Measurements from ENCODE around the gene GGCX.

GGCX gene

DNA sequence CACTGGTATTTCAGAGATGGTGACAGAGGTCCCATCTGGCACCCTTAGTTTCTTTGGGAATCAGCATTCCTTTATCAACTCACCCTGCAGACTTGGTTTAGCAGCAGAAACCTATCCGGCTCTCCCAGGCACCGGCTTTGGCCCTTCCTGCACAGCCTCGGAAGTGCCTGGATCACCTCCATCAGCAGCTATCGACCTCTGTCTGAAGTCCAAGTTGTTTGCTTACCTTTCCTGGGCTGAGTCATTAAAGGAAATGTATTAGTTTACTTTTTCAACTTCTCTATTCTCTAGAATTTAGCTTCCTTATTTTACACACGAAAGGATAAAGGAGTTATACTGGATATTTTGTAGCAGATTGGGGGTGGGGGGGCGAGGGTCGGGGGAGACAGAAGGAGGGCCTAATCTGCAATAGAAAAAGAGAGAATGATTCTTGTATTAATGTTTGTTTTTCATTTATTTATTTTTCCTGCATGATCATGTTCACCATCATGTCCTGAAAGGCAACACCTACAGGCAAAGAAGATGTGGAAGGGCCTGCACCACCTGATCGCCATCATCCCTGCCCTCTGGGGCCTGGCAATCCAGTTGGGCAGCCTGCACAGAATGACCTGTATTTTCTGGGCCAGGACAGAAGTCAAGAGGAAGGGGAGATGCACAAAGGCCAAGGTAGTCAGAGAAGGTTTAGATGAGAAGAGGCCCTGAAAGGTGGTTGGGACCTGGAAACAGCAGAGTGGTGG, 44.5 kb downstream of the GGCX start:
- in situ Hi-C loops (cut with MboI; ENCODE audit: low sequenced_read_pairs, unreplicated experiment) = no loop called here
- DNase-seq (ENCODE audit: low spot score) = no peak
- TF ChIP-seq, protein P1, sequence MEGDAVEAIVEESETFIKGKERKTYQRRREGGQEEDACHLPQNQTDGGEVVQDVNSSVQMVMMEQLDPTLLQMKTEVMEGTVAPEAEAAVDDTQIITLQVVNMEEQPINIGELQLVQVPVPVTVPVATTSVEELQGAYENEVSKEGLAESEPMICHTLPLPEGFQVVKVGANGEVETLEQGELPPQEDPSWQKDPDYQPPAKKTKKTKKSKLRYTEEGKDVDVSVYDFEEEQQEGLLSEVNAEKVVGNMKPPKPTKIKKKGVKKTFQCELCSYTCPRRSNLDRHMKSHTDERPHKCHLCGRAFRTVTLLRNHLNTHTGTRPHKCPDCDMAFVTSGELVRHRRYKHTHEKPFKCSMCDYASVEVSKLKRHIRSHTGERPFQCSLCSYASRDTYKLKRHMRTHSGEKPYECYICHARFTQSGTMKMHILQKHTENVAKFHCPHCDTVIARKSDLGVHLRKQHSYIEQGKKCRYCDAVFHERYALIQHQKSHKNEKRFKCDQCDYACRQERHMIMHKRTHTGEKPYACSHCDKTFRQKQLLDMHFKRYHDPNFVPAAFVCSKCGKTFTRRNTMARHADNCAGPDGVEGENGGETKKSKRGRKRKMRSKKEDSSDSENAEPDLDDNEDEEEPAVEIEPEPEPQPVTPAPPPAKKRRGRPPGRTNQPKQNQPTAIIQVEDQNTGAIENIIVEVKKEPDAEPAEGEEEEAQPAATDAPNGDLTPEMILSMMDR (IDR thresholded peaks at IDR 0.05; ENCODE audit: borderline replicate concordance, control extremely low read depth, extremely low read depth, insufficient read depth, missing control alignments) = no peak

DNA sequence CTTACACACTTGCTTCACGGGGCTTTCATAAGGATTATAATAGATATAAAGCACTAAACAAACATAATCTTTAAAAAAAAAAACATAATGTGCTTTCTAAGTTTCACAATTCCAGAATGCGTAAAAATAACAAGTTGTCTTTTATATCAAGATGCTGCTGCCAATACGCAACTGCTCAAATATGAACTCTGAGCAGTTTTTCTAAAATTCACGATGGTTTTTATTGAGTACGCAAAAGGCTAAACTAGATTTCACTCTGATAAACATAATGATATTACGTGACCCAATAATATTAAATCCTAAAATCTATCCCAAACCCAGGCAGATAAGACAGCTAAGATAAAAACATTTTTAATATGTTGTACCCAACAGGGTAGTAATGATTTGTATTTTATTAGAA, 47.0 kb downstream of the GGCX start:
- in situ Hi-C loops (cut with MboI; ENCODE audit: low sequenced_read_pairs, unreplicated experiment) = no loop called here
- TF ChIP-seq, protein P1 (IDR thresholded peaks at IDR 0.05; ENCODE audit: borderline replicate concordance, control extremely low read depth, extremely low read depth, insufficient read depth, missing control alignments) = no peak
- DNase-seq (ENCODE audit: low spot score) = no peak

DNA sequence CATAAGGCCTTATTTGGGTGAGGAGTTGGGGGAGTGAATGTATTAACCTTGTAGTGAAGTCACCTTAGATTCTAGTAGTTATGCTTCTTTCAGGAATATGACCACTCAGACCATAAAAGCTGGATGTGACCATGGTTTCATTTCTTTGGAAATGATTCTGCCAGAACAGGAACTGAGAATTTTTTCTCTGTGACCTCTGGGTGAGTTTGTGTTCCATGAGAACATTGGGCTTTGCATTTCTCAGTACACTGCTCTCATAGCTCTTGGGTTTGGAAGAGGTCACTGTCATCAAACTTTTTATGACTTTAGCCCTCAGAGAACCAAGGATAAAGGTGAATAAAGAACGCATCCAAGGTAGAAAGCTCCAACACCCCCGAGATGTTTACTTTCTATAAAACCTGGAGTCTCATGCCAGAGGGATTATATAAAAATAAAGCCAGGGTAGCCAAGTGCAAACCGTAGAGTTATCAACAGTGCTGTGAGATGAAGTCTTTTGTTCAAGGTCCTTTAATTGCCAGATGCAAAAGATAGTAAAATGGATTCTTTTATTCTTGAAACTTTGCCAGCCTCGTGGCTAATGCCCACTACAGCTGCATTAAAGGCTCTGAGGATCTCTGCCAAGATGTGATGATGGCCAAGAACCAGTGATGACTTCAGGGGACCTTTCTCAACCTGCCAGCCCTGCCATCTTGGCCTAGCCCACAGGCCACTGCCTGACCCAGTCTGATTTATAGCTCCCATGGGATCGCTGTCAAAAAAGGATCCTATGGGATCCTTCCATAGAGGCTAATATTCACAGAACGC, 50.1 kb downstream of the GGCX start:
- no peak for DNase-seq (ENCODE audit: low spot score)
- in situ Hi-C loops (cut with MboI; ENCODE audit: low sequenced_read_pairs, unreplicated experiment) = no loop called here
- TF ChIP-seq, protein P1 (IDR thresholded peaks at IDR 0.05; ENCODE audit: borderline replicate concordance, control extremely low read depth, extremely low read depth, insufficient read depth, missing control alignments) = no peak

DNA sequence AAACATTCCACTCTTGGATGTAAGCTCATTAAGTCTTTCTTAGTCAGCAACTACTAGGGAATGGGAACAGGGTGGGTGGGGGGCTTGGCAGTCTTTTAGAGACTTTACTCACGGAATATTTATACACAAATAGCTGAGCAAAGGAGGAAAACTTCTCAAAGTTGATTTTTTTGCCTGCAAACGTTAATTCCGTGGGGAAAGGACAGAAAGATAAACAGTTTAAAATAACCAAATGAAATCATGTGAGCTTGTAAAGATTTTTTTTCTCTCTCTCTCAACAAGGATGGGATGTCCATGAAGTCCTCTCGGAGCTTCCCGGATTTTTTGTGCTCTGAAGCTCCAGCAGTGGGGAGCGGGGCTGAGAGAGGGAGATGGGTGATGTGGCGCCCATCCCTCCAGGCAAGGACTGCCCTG, 54.5 kb downstream of the GGCX start:
- DNase-seq (ENCODE audit: low spot score) = no peak
- TF ChIP-seq, protein P1 (IDR thresholded peaks at IDR 0.05; ENCODE audit: borderline replicate concordance, control extremely low read depth, extremely low read depth, insufficient read depth, missing control alignments) = no peak
- in situ Hi-C loops (cut with MboI; ENCODE audit: low sequenced_read_pairs, unreplicated experiment) = no loop called here

DNA sequence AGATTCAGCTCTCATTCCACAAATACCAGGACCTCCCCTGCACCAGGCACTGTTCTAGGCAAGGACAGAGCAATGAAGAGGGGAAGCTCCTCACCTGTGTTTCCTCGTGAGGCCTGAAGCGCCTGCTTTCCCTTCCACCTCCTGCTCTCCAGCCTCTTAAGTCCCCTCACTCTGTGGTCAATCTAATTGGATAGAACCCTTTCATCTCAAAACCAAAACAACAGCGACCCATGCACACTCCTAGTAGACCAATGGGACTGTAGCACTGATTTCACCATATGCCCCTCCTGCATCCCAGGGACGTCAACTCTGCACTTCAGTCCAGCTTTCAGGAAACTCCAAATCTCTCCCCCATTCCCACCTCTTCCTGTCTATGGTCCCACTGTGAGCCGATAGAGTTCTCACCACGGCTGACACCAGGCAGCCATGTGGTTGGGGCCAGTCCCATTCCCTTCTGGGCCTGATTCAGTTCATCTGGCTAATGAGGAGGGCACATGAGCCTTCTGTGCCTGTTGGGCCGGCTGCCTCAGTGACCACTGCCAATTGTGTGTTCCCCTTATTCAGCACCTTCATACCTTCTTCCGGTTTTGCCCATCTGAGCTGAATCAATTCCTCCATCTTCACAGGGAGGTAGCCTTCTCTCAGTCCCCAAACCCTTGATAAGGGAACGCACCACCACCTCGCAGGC, 55.6 kb downstream of the GGCX start:
- TF ChIP-seq, protein P1 (IDR thresholded peaks at IDR 0.05; ENCODE audit: borderline replicate concordance, control extremely low read depth, extremely low read depth, insufficient read depth, missing control alignments) = no peak
- DNase-seq (ENCODE audit: low spot score) = no peak
- in situ Hi-C loops (cut with MboI; ENCODE audit: low sequenced_read_pairs, unreplicated experiment) = no loop called here

DNA sequence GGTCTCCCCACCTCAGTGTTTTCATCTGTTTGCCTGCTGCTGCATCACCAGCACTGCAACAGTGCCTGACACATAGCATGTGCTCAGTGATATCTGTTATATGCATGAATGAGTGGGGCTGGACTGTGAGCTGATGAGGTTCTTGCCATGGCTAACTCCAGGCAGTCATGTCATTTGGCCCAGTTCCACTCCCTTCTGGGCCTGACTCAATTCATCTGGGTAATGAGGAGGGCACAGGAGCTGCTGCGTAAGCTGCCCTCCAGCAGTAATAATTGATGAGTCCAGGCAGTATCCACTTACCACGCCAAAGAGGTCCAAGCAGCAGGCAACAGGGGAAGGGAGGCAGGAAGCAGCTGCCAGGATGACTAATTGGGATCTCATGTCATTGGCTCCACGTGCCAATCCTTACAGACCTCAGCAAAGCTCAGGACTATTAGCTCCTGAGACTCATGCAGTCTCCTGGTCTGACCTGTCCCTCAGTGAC, 56.5 kb downstream of the GGCX start:
- in situ Hi-C loops (cut with MboI; ENCODE audit: low sequenced_read_pairs, unreplicated experiment) = no loop called here
- TF ChIP-seq, protein P1 (IDR thresholded peaks at IDR 0.05; ENCODE audit: borderline replicate concordance, control extremely low read depth, extremely low read depth, insufficient read depth, missing control alignments) = no peak
- no peak for DNase-seq (ENCODE audit: low spot score)

Measured in GM13976 (cell line).